HEK293 (cell line): Measurements from ENCODE around the gene ZNF316.

Experiments used
- CTCF ChIA-PET: fragments of 350-600 bp; formaldehyde crosslinking; extraction: SDS; loops from one replicate; lab custom pipeline; 2021; ENCODE audit warnings: antibody characterized with exemption; lab: Yijun Ruan, JAX
- POLR2A ChIA-PET: fragments of 300-600 bp; formaldehyde crosslinking; extraction: SDS; loops from one replicate; lab custom pipeline; 2020; ENCODE audit warnings: antibody characterized with exemption, inconsistent platforms; lab: Yijun Ruan, JAX
- H3K27ac ChIP-seq: fragments of 200-500 bp; sonication (Bioruptor generic); 2 replicates; pipeline ENCODE4 v1.5.1; 2014; ENCODE audit warnings: low read depth, low read length, control low read depth, inconsistent platforms; ENCODE audit errors: extremely low read depth
- H3K36me3 ChIP-seq, 2 experiments: fragments of 200-500 bp in 1 of 2; sonication (Bioruptor generic) in 1 of 2; 1 replicate in 1 of 2; 2 replicates in 1 of 2; pipeline ENCODE4 v1.5.1; 2014 to 2017; ENCODE audit warnings: inconsistent platforms in 2 of 2, low read length in 2 of 2; ENCODE audit not compliant: control insufficient read depth in 2 of 2, insufficient read depth in 1 of 2
- H3K4me1 ChIP-seq: fragments of 200-500 bp; sonication (Bioruptor generic); 2 replicates; pipeline ENCODE4 v1.5.1; 2014; ENCODE audit warnings: mild to moderate bottlenecking, low read length, inconsistent platforms; ENCODE audit not compliant: control insufficient read depth, insufficient read depth
- H3K4me3 ChIP-seq: 2 replicates; pipeline ENCODE4 v1.5.1; 2011; ENCODE audit warnings: low read depth, mild to moderate bottlenecking, control low read depth, low read length, moderate library complexity
- H3K9me3 ChIP-seq: fragments of 200-500 bp; sonication (Bioruptor generic); 2 replicates; pipeline ENCODE4 v1.5.1; 2014; ENCODE audit warnings: low read depth, low read length, inconsistent platforms; ENCODE audit not compliant: control insufficient read depth, insufficient read depth
- GLI2 ChIP-seq: fragments of 450-650 bp; formaldehyde crosslinking; IDR thresholded peaks from 2 replicates; pipeline ENCODE4; 2017; ENCODE audit warnings: missing biosample characterization, missing genetic modification characterization, low read depth, borderline replicate concordance
- INSM2 ChIP-seq: fragments of 450-650 bp; formaldehyde crosslinking; IDR thresholded peaks from 2 replicates; pipeline ENCODE4 v1.5.1; 2016; ENCODE audit warnings: missing biosample characterization, missing genetic modification characterization
- PBX3 ChIP-seq: sonication (generic); formaldehyde crosslinking; IDR thresholded peaks from 2 replicates; pipeline ENCODE4 v1.8.1; 2022; ENCODE audit warnings: mild to moderate bottlenecking, moderate library complexity, missing genetic modification reagents
- SALL2 ChIP-seq: fragments of 450-650 bp; formaldehyde crosslinking; IDR thresholded peaks from 2 replicates; pipeline ENCODE4 v1.5.0; 2017; ENCODE audit warnings: missing biosample characterization, mild to moderate bottlenecking, missing genetic modification characterization, borderline replicate concordance
- TCF7L2 ChIP-seq: IDR thresholded peaks from 2 replicates; pipeline ENCODE4 v1.6.1; 2011; ENCODE audit warnings: low read depth, mild to moderate bottlenecking, inconsistent platforms, low read length, moderate library complexity, borderline replicate concordance
- ZBTB48 ChIP-seq: fragments of 450-650 bp; formaldehyde crosslinking; IDR thresholded peaks from 2 replicates; pipeline ENCODE4 v1.5.1; 2016; ENCODE audit warnings: missing biosample characterization, missing genetic modification characterization
- ZBTB49 ChIP-seq: fragments of 450-650 bp; formaldehyde crosslinking; IDR thresholded peaks from 2 replicates; pipeline ENCODE4 v1.5.1; 2016; ENCODE audit warnings: missing biosample characterization, missing genetic modification characterization, low read depth
- ZNF112 ChIP-seq: fragments of 450-650 bp; formaldehyde crosslinking; IDR thresholded peaks from 2 replicates; pipeline ENCODE4 v1.5.0; 2017; ENCODE audit warnings: missing biosample characterization, missing genetic modification characterization
- ZNF155 ChIP-seq: fragments of 450-650 bp; formaldehyde crosslinking; IDR thresholded peaks from 2 replicates; pipeline ENCODE4 v1.5.1; 2016; ENCODE audit warnings: missing biosample characterization, missing genetic modification characterization
- ZNF19 ChIP-seq: fragments of 450-650 bp; formaldehyde crosslinking; IDR thresholded peaks from 2 replicates; pipeline ENCODE4; 2016; ENCODE audit warnings: missing biosample characterization, missing genetic modification characterization, low read depth
- ZNF211 ChIP-seq: fragments of 450-650 bp; formaldehyde crosslinking; IDR thresholded peaks from 2 replicates; pipeline ENCODE4 v1.5.1; 2016; ENCODE audit warnings: low read depth, missing biosample characterization, missing genetic modification characterization
- ZNF221 ChIP-seq: fragments of 450-650 bp; formaldehyde crosslinking; IDR thresholded peaks from 2 replicates; pipeline ENCODE4 v1.5.1; 2017; ENCODE audit warnings: missing biosample characterization, missing genetic modification characterization, borderline replicate concordance
- ZNF302 ChIP-seq: fragments of 450-650 bp; formaldehyde crosslinking; IDR thresholded peaks from 2 replicates; pipeline ENCODE4 v1.5.1; 2016; ENCODE audit warnings: missing biosample characterization, missing genetic modification characterization, low read depth
- ZNF311 ChIP-seq: fragments of 450-650 bp; formaldehyde crosslinking; IDR thresholded peaks from 2 replicates; pipeline ENCODE4 v1.5.1; 2017; ENCODE audit warnings: missing biosample characterization, missing genetic modification characterization, borderline replicate concordance
- ZNF354C ChIP-seq: fragments of 450-650 bp; formaldehyde crosslinking; IDR thresholded peaks from 2 replicates; pipeline ENCODE4 v1.5.1; 2016; ENCODE audit warnings: missing biosample characterization, missing genetic modification characterization, low read depth, borderline replicate concordance
- ZNF362 ChIP-seq: fragments of 450-650 bp; formaldehyde crosslinking; IDR thresholded peaks from 2 replicates; pipeline ENCODE4 v1.5.1; 2016; ENCODE audit warnings: missing biosample characterization, missing genetic modification characterization
- ZNF391 ChIP-seq: fragments of 450-650 bp; formaldehyde crosslinking; IDR thresholded peaks from 2 replicates; pipeline ENCODE4 v1.5.1; 2016; ENCODE audit warnings: low read depth, missing biosample characterization, missing genetic modification characterization, borderline replicate concordance
- ZNF449 ChIP-seq: fragments of 450-650 bp; formaldehyde crosslinking; IDR thresholded peaks from 2 replicates; pipeline ENCODE4 v1.5.1; 2017; ENCODE audit warnings: missing biosample characterization, mild to moderate bottlenecking, missing genetic modification characterization, moderate library complexity
- ZNF514 ChIP-seq: fragments of 450-650 bp; formaldehyde crosslinking; IDR thresholded peaks from 2 replicates; pipeline ENCODE4 v1.5.1; 2016; ENCODE audit warnings: missing biosample characterization, missing genetic modification characterization
- ZNF548 ChIP-seq: fragments of 450-650 bp; formaldehyde crosslinking; IDR thresholded peaks from 2 replicates; pipeline ENCODE4 v1.5.1; 2016; ENCODE audit warnings: missing biosample characterization, missing genetic modification characterization
- ZNF555 ChIP-seq: fragments of 450-650 bp; formaldehyde crosslinking; conservative IDR thresholded peaks from 2 replicates; pipeline ENCODE4 v1.5.1; 2017; ENCODE audit warnings: missing biosample characterization, mild to moderate bottlenecking, missing genetic modification characterization, inconsistent platforms
- ZNF624 ChIP-seq: fragments of 450-650 bp; formaldehyde crosslinking; IDR thresholded peaks from 2 replicates; pipeline ENCODE4 v1.5.1; 2017; ENCODE audit warnings: missing biosample characterization, missing genetic modification characterization
- ZXDB ChIP-seq: fragments of 450-650 bp; formaldehyde crosslinking; IDR thresholded peaks from 2 replicates; pipeline ENCODE4 v1.5.1; 2016; ENCODE audit warnings: missing biosample characterization, missing genetic modification characterization
- TF ChIP-seq, protein P1 (sequence below): fragments of 450-650 bp; formaldehyde crosslinking; IDR thresholded peaks from 2 replicates; pipeline ENCODE4 v1.5.1; 2016; ENCODE audit warnings: missing biosample characterization, missing genetic modification characterization

Gene ZNF316

GRCh38 chr7:6643915-6644625 lies 7.0 kb downstream of the ZNF316 start (continued):
- TF ChIP-seq, protein P1, sequence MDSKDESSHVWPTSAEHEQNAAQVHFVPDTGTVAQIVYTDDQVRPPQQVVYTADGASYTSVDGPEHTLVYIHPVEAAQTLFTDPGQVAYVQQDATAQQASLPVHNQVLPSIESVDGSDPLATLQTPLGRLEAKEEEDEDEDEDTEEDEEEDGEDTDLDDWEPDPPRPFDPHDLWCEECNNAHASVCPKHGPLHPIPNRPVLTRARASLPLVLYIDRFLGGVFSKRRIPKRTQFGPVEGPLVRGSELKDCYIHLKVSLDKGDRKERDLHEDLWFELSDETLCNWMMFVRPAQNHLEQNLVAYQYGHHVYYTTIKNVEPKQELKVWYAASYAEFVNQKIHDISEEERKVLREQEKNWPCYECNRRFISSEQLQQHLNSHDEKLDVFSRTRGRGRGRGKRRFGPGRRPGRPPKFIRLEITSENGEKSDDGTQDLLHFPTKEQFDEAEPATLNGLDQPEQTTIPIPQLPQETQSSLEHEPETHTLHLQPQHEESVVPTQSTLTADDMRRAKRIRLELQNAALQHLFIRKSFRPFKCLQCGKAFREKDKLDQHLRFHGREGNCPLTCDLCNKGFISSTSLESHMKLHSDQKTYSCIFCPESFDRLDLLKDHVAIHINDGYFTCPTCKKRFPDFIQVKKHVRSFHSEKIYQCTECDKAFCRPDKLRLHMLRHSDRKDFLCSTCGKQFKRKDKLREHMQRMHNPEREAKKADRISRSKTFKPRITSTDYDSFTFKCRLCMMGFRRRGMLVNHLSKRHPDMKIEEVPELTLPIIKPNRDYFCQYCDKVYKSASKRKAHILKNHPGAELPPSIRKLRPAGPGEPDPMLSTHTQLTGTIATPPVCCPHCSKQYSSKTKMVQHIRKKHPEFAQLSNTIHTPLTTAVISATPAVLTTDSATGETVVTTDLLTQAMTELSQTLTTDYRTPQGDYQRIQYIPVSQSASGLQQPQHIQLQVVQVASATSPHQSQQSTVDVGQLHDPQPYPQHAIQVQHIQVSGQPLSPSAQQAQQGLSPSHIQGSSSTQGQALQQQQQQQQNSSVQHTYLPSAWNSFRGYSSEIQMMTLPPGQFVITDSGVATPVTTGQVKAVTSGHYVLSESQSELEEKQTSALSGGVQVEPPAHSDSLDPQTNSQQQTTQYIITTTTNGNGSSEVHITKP (tag by site-specific recombination) = no peak
- TF ChIP-seq ZNF624 (tag by site-specific recombination) (no peak), ZBTB49 (tag by site-specific recombination) (no peak), ZNF112 (no peak), GLI2 (tag by site-specific recombination) (no peak), ZNF221 (tag by site-specific recombination) (no peak), TCF7L2 (no peak), ZXDB (tag by site-specific recombination) (no peak), INSM2 (tag by site-specific recombination) (no peak), SALL2 (tag by site-specific recombination) (no peak), PBX3 (no peak)
- TF ChIP-seq, all 188 proteins: peak for 0

- ChIA-PET CTCF (interaction anchor here (0.7 kb wide), 1 partner anchor 59 kb away, joined by 4 read pairs; no protein-coding TSS in a partner anchor), POLR2A (no interaction called here)
- no peaks in the 10 kb centered on the region for H3K4me1 ChIP-seq
- no peak overlapping the region for H3K4me3 ChIP-seq
- H3K36me3 ChIP-seq = peaks cover 0 to 93% of the 10 kb centered on the region in 2 experiments; a peak in 2 of 3 replicates
- H3K9me3 ChIP-seq = no peaks in the 10 kb centered on the region
- H3K27ac ChIP-seq = no peak overlapping the region
- no peak for TF ChIP-seq ZNF302 (tag by site-specific recombination)
- TF ChIP-seq ZNF311 (tag by site-specific recombination) = no peak
- no peak for TF ChIP-seq ZNF155 (tag by site-specific recombination)
- TF ChIP-seq ZNF391 (tag by site-specific recombination) = no peak
- no peak for TF ChIP-seq ZNF449 (tag by site-specific recombination)
- TF ChIP-seq ZNF514 (tag by site-specific recombination) = no peak
- no peak for TF ChIP-seq ZNF548 (tag by site-specific recombination)
- TF ChIP-seq ZNF19 (tag by site-specific recombination) = no peak
- TF ChIP-seq ZNF211 (tag by site-specific recombination) = no peak
- TF ChIP-seq ZNF555 (tag by site-specific recombination) = no peak
- no peak for TF ChIP-seq ZNF362 (tag by site-specific recombination)
- TF ChIP-seq ZNF354C = no peak
- TF ChIP-seq ZBTB48 = no peak
Measured at GRCh38 chr7:6644728-6645127, 7.6 kb downstream of the ZNF316 start.
